Type B pancreatic cell (in vitro differentiated cells): Measurements from ENCODE around the gene PLA2G2D. TPM values are rescaled to one million over a fixed set of nuclear protein-coding genes. Genes with fewer than 3 reads are reported as not detected.

ENCODE experiments used
- DNase-seq: peaks from one replicate; pipeline ENCODE4 v3.0.0; 2021; ENCODE audit warnings: mixed read lengths; ENCODE audit not compliant: unreplicated experiment; ENCODE audit errors: extremely low spot score
- H3K27ac Mint-ChIP-seq: 2 replicates; pipeline ENCODE4 v1.8.0; 2021; ENCODE audit warnings: mild to moderate bottlenecking, mixed read lengths
- H3K27me3 Mint-ChIP-seq: 2 replicates; pipeline ENCODE4 v1.8.0; 2021; ENCODE audit warnings: mixed read lengths
- H3K36me3 Mint-ChIP-seq: 2 replicates; pipeline ENCODE4 v1.8.0; 2021; ENCODE audit warnings: mixed read lengths
- H3K4me1 Mint-ChIP-seq: one replicate; pipeline ENCODE4 v1.8.0; 2021; ENCODE audit warnings: mixed read lengths; ENCODE audit not compliant: unreplicated experiment
- H3K4me3 Mint-ChIP-seq: 2 replicates; pipeline ENCODE4 v1.8.0; 2021; ENCODE audit warnings: mild to moderate bottlenecking, mixed read lengths
- H3K9me3 Mint-ChIP-seq: 2 replicates; pipeline ENCODE4 v1.8.0; 2021; ENCODE audit warnings: mixed read lengths
- total RNA-seq: library from RNA; stranded (reverse); gene quantifications from 2 replicates; pipeline ENCODE4 v1.2.1, GENCODE V29; 2021; ENCODE audit warnings: low replicate concordance
- TF ChIP-seq, protein P1 (sequence below): fragments of 200-600 bp; sonication (generic); conservative IDR thresholded peaks from 2 replicates; pipeline ENCODE4 v1.5.0; 2021; ENCODE audit warnings: antibody characterized with exemption, mild to moderate bottlenecking

The PLA2G2D gene
- total RNA-seq, 1 donor from 2014 or later = not detected

DNA sequence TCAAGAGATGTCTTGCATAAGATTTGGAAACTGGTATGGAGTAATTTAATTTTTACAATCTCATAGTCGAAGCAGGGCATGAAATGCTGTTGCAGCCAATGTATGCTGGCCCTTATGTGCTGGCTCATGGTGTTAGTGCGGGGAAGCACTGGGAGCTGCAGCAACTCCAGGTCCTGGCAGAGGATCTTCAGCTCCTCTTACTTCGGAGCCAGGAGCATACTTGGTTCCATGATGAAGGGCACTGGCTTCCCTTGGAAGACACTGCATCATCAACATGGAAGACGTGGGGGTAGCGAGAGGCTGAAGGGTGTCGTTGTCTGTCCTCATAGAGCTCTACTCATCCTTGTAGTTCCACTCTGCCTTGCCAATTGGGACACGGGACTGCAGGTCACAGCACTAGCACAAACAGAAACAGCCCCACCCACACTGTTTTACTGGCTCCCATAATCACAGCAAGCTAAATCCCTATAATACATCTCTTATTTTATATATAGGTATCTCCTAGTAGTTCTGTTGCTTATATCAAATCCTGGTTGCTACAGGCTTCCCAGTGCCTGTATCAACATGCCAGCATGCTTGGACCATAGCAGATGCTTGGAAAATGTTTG is 22.4 kb downstream of the PLA2G2D start:
- H3K27me3 Mint-ChIP-seq = peaks cover 35% of the 10 kb centered on the region
- TF ChIP-seq, protein P1, sequence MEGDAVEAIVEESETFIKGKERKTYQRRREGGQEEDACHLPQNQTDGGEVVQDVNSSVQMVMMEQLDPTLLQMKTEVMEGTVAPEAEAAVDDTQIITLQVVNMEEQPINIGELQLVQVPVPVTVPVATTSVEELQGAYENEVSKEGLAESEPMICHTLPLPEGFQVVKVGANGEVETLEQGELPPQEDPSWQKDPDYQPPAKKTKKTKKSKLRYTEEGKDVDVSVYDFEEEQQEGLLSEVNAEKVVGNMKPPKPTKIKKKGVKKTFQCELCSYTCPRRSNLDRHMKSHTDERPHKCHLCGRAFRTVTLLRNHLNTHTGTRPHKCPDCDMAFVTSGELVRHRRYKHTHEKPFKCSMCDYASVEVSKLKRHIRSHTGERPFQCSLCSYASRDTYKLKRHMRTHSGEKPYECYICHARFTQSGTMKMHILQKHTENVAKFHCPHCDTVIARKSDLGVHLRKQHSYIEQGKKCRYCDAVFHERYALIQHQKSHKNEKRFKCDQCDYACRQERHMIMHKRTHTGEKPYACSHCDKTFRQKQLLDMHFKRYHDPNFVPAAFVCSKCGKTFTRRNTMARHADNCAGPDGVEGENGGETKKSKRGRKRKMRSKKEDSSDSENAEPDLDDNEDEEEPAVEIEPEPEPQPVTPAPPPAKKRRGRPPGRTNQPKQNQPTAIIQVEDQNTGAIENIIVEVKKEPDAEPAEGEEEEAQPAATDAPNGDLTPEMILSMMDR = no peak
- H3K4me3 Mint-ChIP-seq = no peak overlapping the region
- peaks cover 7% of the 10 kb centered on the region for H3K9me3 Mint-ChIP-seq
- no peaks in the 10 kb centered on the region for H3K36me3 Mint-ChIP-seq
- no peak overlapping the region for H3K27ac Mint-ChIP-seq
- H3K4me1 Mint-ChIP-seq = no peaks in the 10 kb centered on the region
- DNase-seq = no peak

GRCh38 chr1:20095564-20096434 is 23.5 kb downstream of the PLA2G2D start:
- Mint-ChIP-seq H3K4me1 (no peaks in the 10 kb centered on the region), H3K27me3 (peaks cover 38% of the 10 kb centered on the region)

GRCh38 chr1:20093940-20094391 is 25.4 kb downstream of the PLA2G2D start:
- Mint-ChIP-seq H3K4me3 (no peak overlapping the region), H3K4me1 (no peaks in the 10 kb centered on the region), H3K27ac (no peak overlapping the region), H3K27me3 (peaks cover 40% of the 10 kb centered on the region), H3K36me3 (no peaks in the 10 kb centered on the region), H3K9me3 (peaks cover 7% of the 10 kb centered on the region)
- TF ChIP-seq, protein P1 = no peak
- DNase-seq = no peak

More at GRCh38 chr1:20095564-20096434, 23.5 kb downstream of the PLA2G2D start:
- Mint-ChIP-seq H3K36me3 (no peaks in the 10 kb centered on the region), H3K9me3 (peaks cover 7% of the 10 kb centered on the region), H3K4me3 (no peak overlapping the region), H3K27ac (no peak overlapping the region)
- DNase-seq = no peak
- TF ChIP-seq, protein P1 = no peak

- no peak overlapping the region for H3K4me3 Mint-ChIP-seq
- no peaks in the 10 kb centered on the region for H3K4me1 Mint-ChIP-seq
- peaks cover 7% of the 10 kb centered on the region for H3K9me3 Mint-ChIP-seq
These were observed 26.0 kb downstream of the PLA2G2D start for GRCh38 chr1:20093303-20093702.

GRCh38 chr1:20090641-20091040 is 28.7 kb downstream of the PLA2G2D start:
- DNase-seq = no peak
- H3K9me3 Mint-ChIP-seq = no peaks in the 10 kb centered on the region
- no peaks in the 10 kb centered on the region for H3K36me3 Mint-ChIP-seq
- H3K27ac Mint-ChIP-seq = no peak overlapping the region
- peaks cover 40% of the 10 kb centered on the region for H3K27me3 Mint-ChIP-seq
- no peaks in the 10 kb centered on the region for H3K4me1 Mint-ChIP-seq
- TF ChIP-seq, protein P1 = no peak
- H3K4me3 Mint-ChIP-seq = no peak overlapping the region

More at GRCh38 chr1:20093303-20093702, 26.0 kb downstream of the PLA2G2D start:
- no peak for DNase-seq
- TF ChIP-seq, protein P1 = no peak
- H3K36me3 Mint-ChIP-seq = no peaks in the 10 kb centered on the region
- H3K27me3 Mint-ChIP-seq = peaks cover 40% of the 10 kb centered on the region
- no peak overlapping the region for H3K27ac Mint-ChIP-seq
